Type B pancreatic cell (in vitro differentiated cells): ENCODE measurements around the gene ZFY. TPM values are rescaled to one million over a fixed set of nuclear protein-coding genes. Genes with fewer than 3 reads are reported as not detected.

ENCODE experiments used
- DNase-seq: peaks from one replicate; pipeline ENCODE4 v3.0.0; 2021; ENCODE audit warnings: mixed read lengths; ENCODE audit not compliant: unreplicated experiment; ENCODE audit errors: extremely low spot score
- H3K27ac Mint-ChIP-seq: 2 replicates; pipeline ENCODE4 v1.8.0; 2021; ENCODE audit warnings: mild to moderate bottlenecking, mixed read lengths
- H3K27me3 Mint-ChIP-seq: 2 replicates; pipeline ENCODE4 v1.8.0; 2021; ENCODE audit warnings: mixed read lengths
- H3K36me3 Mint-ChIP-seq: 2 replicates; pipeline ENCODE4 v1.8.0; 2021; ENCODE audit warnings: mixed read lengths
- H3K4me1 Mint-ChIP-seq: one replicate; pipeline ENCODE4 v1.8.0; 2021; ENCODE audit warnings: mixed read lengths; ENCODE audit not compliant: unreplicated experiment
- H3K4me3 Mint-ChIP-seq: 2 replicates; pipeline ENCODE4 v1.8.0; 2021; ENCODE audit warnings: mild to moderate bottlenecking, mixed read lengths
- H3K9me3 Mint-ChIP-seq: 2 replicates; pipeline ENCODE4 v1.8.0; 2021; ENCODE audit warnings: mixed read lengths
- total RNA-seq: library from RNA; stranded (reverse); gene quantifications from 2 replicates; pipeline ENCODE4 v1.2.1, GENCODE V29; 2021; ENCODE audit warnings: low replicate concordance
- TF ChIP-seq, protein P1 (sequence below): fragments of 200-600 bp; sonication (generic); conservative IDR thresholded peaks from 2 replicates; pipeline ENCODE4 v1.5.0; 2021; ENCODE audit warnings: antibody characterized with exemption, mild to moderate bottlenecking

ZFY gene
- total RNA-seq, 1 donor from 2014 or later, result not detected

DNA sequence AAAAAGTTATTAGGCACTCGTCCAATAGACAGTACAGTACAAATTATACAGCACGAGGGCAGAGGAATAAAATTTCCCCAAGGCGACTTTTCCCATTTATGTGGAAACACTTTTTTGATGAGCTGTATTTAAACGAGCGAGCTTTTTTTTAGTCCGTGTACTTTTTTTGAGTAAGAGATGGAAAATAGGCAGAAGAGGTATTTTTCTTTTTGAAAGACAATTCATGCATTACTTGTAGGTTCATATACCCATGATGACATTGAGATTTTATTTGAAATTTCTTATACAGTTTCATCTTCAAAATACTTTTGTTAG is 1.2 kb downstream of the ZFY start:
- H3K4me1 Mint-ChIP-seq, result no peaks in the 10 kb centered on the region
- no peak overlapping the region for H3K27ac Mint-ChIP-seq
- H3K36me3 Mint-ChIP-seq, result no peaks in the 10 kb centered on the region
- no peaks in the 10 kb centered on the region for H3K9me3 Mint-ChIP-seq
- no peak for DNase-seq
- TF ChIP-seq, protein P1, sequence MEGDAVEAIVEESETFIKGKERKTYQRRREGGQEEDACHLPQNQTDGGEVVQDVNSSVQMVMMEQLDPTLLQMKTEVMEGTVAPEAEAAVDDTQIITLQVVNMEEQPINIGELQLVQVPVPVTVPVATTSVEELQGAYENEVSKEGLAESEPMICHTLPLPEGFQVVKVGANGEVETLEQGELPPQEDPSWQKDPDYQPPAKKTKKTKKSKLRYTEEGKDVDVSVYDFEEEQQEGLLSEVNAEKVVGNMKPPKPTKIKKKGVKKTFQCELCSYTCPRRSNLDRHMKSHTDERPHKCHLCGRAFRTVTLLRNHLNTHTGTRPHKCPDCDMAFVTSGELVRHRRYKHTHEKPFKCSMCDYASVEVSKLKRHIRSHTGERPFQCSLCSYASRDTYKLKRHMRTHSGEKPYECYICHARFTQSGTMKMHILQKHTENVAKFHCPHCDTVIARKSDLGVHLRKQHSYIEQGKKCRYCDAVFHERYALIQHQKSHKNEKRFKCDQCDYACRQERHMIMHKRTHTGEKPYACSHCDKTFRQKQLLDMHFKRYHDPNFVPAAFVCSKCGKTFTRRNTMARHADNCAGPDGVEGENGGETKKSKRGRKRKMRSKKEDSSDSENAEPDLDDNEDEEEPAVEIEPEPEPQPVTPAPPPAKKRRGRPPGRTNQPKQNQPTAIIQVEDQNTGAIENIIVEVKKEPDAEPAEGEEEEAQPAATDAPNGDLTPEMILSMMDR, result no peak
- no peaks in the 10 kb centered on the region for H3K27me3 Mint-ChIP-seq
- no peak overlapping the region for H3K4me3 Mint-ChIP-seq

- no peaks in the 10 kb centered on the region for H3K27me3 Mint-ChIP-seq
- H3K9me3 Mint-ChIP-seq, result no peaks in the 10 kb centered on the region
- no peak for DNase-seq
- TF ChIP-seq, protein P1, result no peak
- no peak overlapping the region for H3K4me3 Mint-ChIP-seq
- H3K36me3 Mint-ChIP-seq, result no peaks in the 10 kb centered on the region
- H3K4me1 Mint-ChIP-seq, result no peaks in the 10 kb centered on the region
- no peak overlapping the region for H3K27ac Mint-ChIP-seq
Observed at GRCh38 chrY:2937149-2937548, 2.0 kb downstream of the ZFY start.

- Mint-ChIP-seq H3K27me3 (no peaks in the 10 kb centered on the region), H3K9me3 (no peaks in the 10 kb centered on the region), H3K4me1 (no peaks in the 10 kb centered on the region), H3K27ac (no peak overlapping the region), H3K4me3 (no peak overlapping the region), H3K36me3 (no peaks in the 10 kb centered on the region)
- TF ChIP-seq, protein P1, result no peak
- no peak for DNase-seq
Observed at GRCh38 chrY:2949590-2950252, 14.5 kb downstream of the ZFY start.

DNA sequence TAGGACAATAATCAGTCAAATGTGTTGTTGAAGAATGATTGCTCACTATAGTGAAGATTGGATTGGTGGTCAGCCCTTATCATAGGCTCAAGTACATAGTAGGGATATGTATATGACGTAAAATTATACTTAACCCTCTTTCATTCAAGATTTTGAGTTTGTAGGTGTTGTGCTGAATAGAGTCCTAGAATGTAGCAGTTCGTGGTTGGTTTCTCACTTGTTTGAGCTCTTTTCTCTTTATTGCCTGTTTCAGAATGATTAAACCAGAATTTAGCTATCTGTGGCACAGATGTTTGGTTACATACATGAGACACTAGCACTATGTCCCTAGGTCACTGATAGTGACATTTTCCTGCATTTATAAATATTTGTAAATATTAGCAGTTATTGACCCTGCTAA is 15.5 kb downstream of the ZFY start:
- no peaks in the 10 kb centered on the region for H3K27me3 Mint-ChIP-seq
- H3K36me3 Mint-ChIP-seq, result no peaks in the 10 kb centered on the region
- no peak overlapping the region for H3K27ac Mint-ChIP-seq
- no peak overlapping the region for H3K4me3 Mint-ChIP-seq
- H3K4me1 Mint-ChIP-seq, result no peaks in the 10 kb centered on the region
- TF ChIP-seq, protein P1, result no peak
- no peak for DNase-seq
- H3K9me3 Mint-ChIP-seq, result no peaks in the 10 kb centered on the region

- Mint-ChIP-seq H3K36me3 (no peaks in the 10 kb centered on the region), H3K4me1 (no peaks in the 10 kb centered on the region), H3K9me3 (no peaks in the 10 kb centered on the region), H3K27ac (no peak overlapping the region), H3K27me3 (no peaks in the 10 kb centered on the region), H3K4me3 (no peak overlapping the region)
- DNase-seq, result no peak
- TF ChIP-seq, protein P1, result no peak
Observed at GRCh38 chrY:2952912-2953311, 17.7 kb downstream of the ZFY start.

GRCh38 chrY:2954735-2955134 is 19.6 kb downstream of the ZFY start:
- H3K27me3 Mint-ChIP-seq, result no peaks in the 10 kb centered on the region
- no peak overlapping the region for H3K27ac Mint-ChIP-seq
- no peaks in the 10 kb centered on the region for H3K9me3 Mint-ChIP-seq
- TF ChIP-seq, protein P1, result no peak
- no peaks in the 10 kb centered on the region for H3K36me3 Mint-ChIP-seq
- H3K4me3 Mint-ChIP-seq, result no peak overlapping the region
- no peaks in the 10 kb centered on the region for H3K4me1 Mint-ChIP-seq
- no peak for DNase-seq
